Neural cell (in vitro differentiated cells): Measurements from ENCODE around the gene MAN1B1. TPM values are rescaled to one million over a fixed set of nuclear protein-coding genes. Genes with fewer than 3 reads are reported as not detected.

Experiments
- H2AFZ ChIP-seq: fragments of 200-600, 300-800 bp; sonication (generic), shearing (Covaris generic); 2 replicates; pipeline ENCODE4 v1.6.0; 2014; ENCODE audit warnings: low read depth, mild to moderate bottlenecking, antibody characterized with exemption, low read length, moderate library complexity
- H3F3A ChIP-seq: fragments of 200-600 bp; shearing (Covaris generic); 2 replicates; pipeline ENCODE4 v1.6.1; 2016; ENCODE audit warnings: mild to moderate bottlenecking, moderate library complexity, mixed read lengths, antibody characterized with exemption, low read length; ENCODE audit not compliant: insufficient read depth, poor library complexity, severe bottlenecking
- H3K27ac ChIP-seq: fragments of 200-600, 300-800 bp; sonication (generic), shearing (Covaris generic); 2 replicates; pipeline ENCODE4 v1.5.1; 2014; ENCODE audit warnings: mild to moderate bottlenecking, low read length, moderate library complexity
- H3K27me3 ChIP-seq: fragments of 300-800, 200-600 bp; sonication (generic), shearing (Covaris generic); 2 replicates; pipeline ENCODE4 v1.6.0; 2014; ENCODE audit warnings: mild to moderate bottlenecking, low read depth, low read length, moderate library complexity; ENCODE audit not compliant: insufficient read depth
- H3K36me3 ChIP-seq: fragments of 300-800, 200-600 bp; sonication (generic), shearing (Covaris generic); 2 replicates; pipeline ENCODE4 v1.5.1; 2014; ENCODE audit warnings: mild to moderate bottlenecking, antibody characterized with exemption, low read length, moderate library complexity; ENCODE audit not compliant: insufficient read depth
- H3K4me2 ChIP-seq: fragments of 300-800, 200-600 bp; sonication (generic), shearing (Covaris generic); 2 replicates; pipeline ENCODE4 v1.6.0; 2014; ENCODE audit warnings: mild to moderate bottlenecking, low read length
- H3K4me3 ChIP-seq: fragments of 300-800, 200-600 bp; sonication (generic), shearing (Covaris generic); 2 replicates; pipeline ENCODE4 v1.5.1; 2014; ENCODE audit warnings: mild to moderate bottlenecking, low read length, moderate library complexity
- H3K79me2 ChIP-seq: fragments of 200-600 bp; shearing (Covaris generic); replicated peaks from 2 replicates; pipeline ENCODE4 v1.6.0; 2014; ENCODE audit warnings: mild to moderate bottlenecking, low read length, moderate library complexity; ENCODE audit not compliant: insufficient read depth
- H3K9ac ChIP-seq: fragments of 300-800, 200-600 bp; sonication (generic), shearing (Covaris generic); 2 replicates; pipeline ENCODE4 v1.6.1; 2016; ENCODE audit warnings: mild to moderate bottlenecking, low read length, mixed read lengths
- H3K9me2 ChIP-seq: fragments of 200-600 bp; shearing (Covaris generic); 2 replicates; pipeline ENCODE4 v1.6.1; 2016; ENCODE audit warnings: mild to moderate bottlenecking, low read length, mixed read lengths; ENCODE audit not compliant: insufficient read depth
- H3K9me3 ChIP-seq: fragments of 200-600, 300-800 bp; sonication (generic), shearing (Covaris generic); 2 replicates; pipeline ENCODE4 v1.6.1; 2016; ENCODE audit warnings: mild to moderate bottlenecking, mixed run types, low read length, moderate library complexity, mixed read lengths
- H4K20me1 ChIP-seq: fragments of 200-600 bp; shearing (Covaris generic); 2 replicates; pipeline ENCODE4 v1.6.1; 2016; ENCODE audit warnings: mild to moderate bottlenecking, mixed run types; ENCODE audit not compliant: insufficient read depth
- CTCF ChIP-seq: fragments of 450-650 bp; IDR thresholded peaks from 2 replicates; pipeline ENCODE4 v1.5.1; 2014; ENCODE audit warnings: antibody characterized with exemption, mild to moderate bottlenecking, moderate library complexity; ENCODE audit not compliant: poor library complexity, severe bottlenecking
- EP300 ChIP-seq: fragments of 450-650 bp; conservative IDR thresholded peaks from 2 replicates; pipeline ENCODE4 v1.6.1; 2014; ENCODE audit warnings: antibody characterized with exemption, mild to moderate bottlenecking, moderate library complexity; ENCODE audit not compliant: poor library complexity, severe bottlenecking
- EZH2 ChIP-seq: fragments of 200-600, 300-800 bp; shearing (Covaris generic), sonication (generic); IDR thresholded peaks from 2 replicates; pipeline ENCODE4 v1.6.1; 2014; ENCODE audit warnings: antibody characterized with exemption, low read length, borderline replicate concordance, mild to moderate bottlenecking; ENCODE audit not compliant: insufficient read depth, poor library complexity, severe bottlenecking
- MXI1 ChIP-seq: fragments of 450-650 bp; conservative IDR thresholded peaks from 2 replicates; pipeline ENCODE4 v1.6.1; 2014; ENCODE audit warnings: antibody characterized with exemption, mild to moderate bottlenecking; ENCODE audit not compliant: poor library complexity, severe bottlenecking
- POLR2AphosphoS5 ChIP-seq: IDR thresholded peaks from 2 replicates; pipeline ENCODE4 v1.6.1; 2012
- RAD21 ChIP-seq: fragments of 450-650 bp; conservative IDR thresholded peaks from 2 replicates; pipeline ENCODE4 v1.6.1; 2014; ENCODE audit warnings: antibody characterized with exemption, mild to moderate bottlenecking, moderate library complexity
- REST ChIP-seq: IDR thresholded peaks from 2 replicates; pipeline ENCODE4 v1.6.1; 2012; ENCODE audit warnings: borderline replicate concordance
- SMC3 ChIP-seq: fragments of 450-650 bp; conservative IDR thresholded peaks from 2 replicates; pipeline ENCODE4 v1.6.1; 2014; ENCODE audit warnings: antibody characterized with exemption, mild to moderate bottlenecking, moderate library complexity; ENCODE audit not compliant: poor library complexity
- TAF1 ChIP-seq: IDR thresholded peaks from 2 replicates; pipeline ENCODE4 v1.6.1; 2012; ENCODE audit warnings: low read depth
- polyA plus RNA-seq: library from polyadenylated mRNA; depleted of rRNA; stranded (reverse); fragments of >200 nt; gene quantifications from 2 replicates; pipeline ENCODE4 v1.2.3, GENCODE V29; 2014

The MAN1B1 gene
- polyA plus RNA-seq, 1 donor from 2014 or later: 72.0 TPM

- no peak overlapping the region for H3K4me3 ChIP-seq
- H3K79me2 ChIP-seq: no peaks in the 10 kb centered on the region
- H3K9me2 ChIP-seq: no peaks in the 10 kb centered on the region
- H3K4me2 ChIP-seq: no peak overlapping the region
- no peak overlapping the region for H3K27ac ChIP-seq
- no peak overlapping the region for H2AFZ ChIP-seq
- H3K9ac ChIP-seq: no peak overlapping the region
- H3F3A ChIP-seq: no peaks in the 10 kb centered on the region
- no peaks in the 10 kb centered on the region for H4K20me1 ChIP-seq
- H3K9me3 ChIP-seq: no peaks in the 10 kb centered on the region
- no peak for TF ChIP-seq EZH2
- no peak for TF ChIP-seq RAD21
- no peak for TF ChIP-seq EP300
- TF ChIP-seq SMC3: no peak
- no peak for TF ChIP-seq REST
- no peaks in the 10 kb centered on the region for H3K36me3 ChIP-seq
- peaks cover 17% of the 10 kb centered on the region for H3K27me3 ChIP-seq
These were observed 18.0 kb upstream of the MAN1B1 start for GRCh38 chr9:137068539-137069507.

GRCh38 chr9:137069508-137070091 lies 17.2 kb upstream of the MAN1B1 start:
- Histone ChIP-seq H2AFZ (no peak overlapping the region), H3K9ac (no peak overlapping the region), H3K9me2 (no peaks in the 10 kb centered on the region), H3K36me3 (no peaks in the 10 kb centered on the region), H3K4me3 (no peak overlapping the region), H3K4me2 (no peak overlapping the region), H3K27me3 (peaks cover 17% of the 10 kb centered on the region), H3K27ac (no peak overlapping the region), H4K20me1 (no peaks in the 10 kb centered on the region), H3K79me2 (no peaks in the 10 kb centered on the region), H3F3A (no peaks in the 10 kb centered on the region), H3K9me3 (no peaks in the 10 kb centered on the region)
- TF ChIP-seq EZH2 (no peak), SMC3 (no peak), POLR2AphosphoS5 (no peak)

GRCh38 chr9:137070201-137070905 lies 16.4 kb upstream of the MAN1B1 start, which contains the start of gene SAPCD2:
Gene SAPCD2, minus strand, starts transcription at chr9:137070557. Its CDS starts 97 bp downstream, at chr9:137070460.
- H3K9ac ChIP-seq: no peak within 1 kb of the TSS
- H3K27ac ChIP-seq: no peak within 1 kb of the TSS
- TF ChIP-seq POLR2AphosphoS5 (peak; percentile 9), EZH2 (no peak), REST (no peak), CTCF (no peak), TAF1 (no peak), RAD21 (no peak), MXI1 (peak; percentile 84), SMC3 (peak; percentile 11), EP300 (no peak)
- H3K27me3 ChIP-seq: peaks cover 25% of the 10 kb centered on the region
- H3K9me2 ChIP-seq: no peaks in the 10 kb centered on the region
- H3K9me3 ChIP-seq: no peaks in the 10 kb centered on the region
- no peak within 1 kb of the TSS for H3K4me2 ChIP-seq
- no peaks in the 10 kb centered on the region for H3F3A ChIP-seq
- H2AFZ ChIP-seq: no peak within 1 kb of the TSS
- H3K36me3 ChIP-seq: no peaks in the 10 kb centered on the region
- H3K79me2 ChIP-seq: no peaks in the 10 kb centered on the region
- no peaks in the 10 kb centered on the region for H4K20me1 ChIP-seq
- H3K4me3 ChIP-seq: peak within 1 kb of the TSS; percentile 59
